ENCODE results near the gene SAMD4B. TPM values are rescaled to one million over a fixed set of nuclear protein-coding genes. Genes with fewer than 3 reads are reported as not detected.
"Not testable (repeated sequence)": the region's sequence is repeated elsewhere in the genome, so short reads cannot be mapped to it uniquely, and the experiment has no call there.

The SAMD4B gene
- polyA plus RNA-seq, 1 donor: 112 TPM

DNA sequence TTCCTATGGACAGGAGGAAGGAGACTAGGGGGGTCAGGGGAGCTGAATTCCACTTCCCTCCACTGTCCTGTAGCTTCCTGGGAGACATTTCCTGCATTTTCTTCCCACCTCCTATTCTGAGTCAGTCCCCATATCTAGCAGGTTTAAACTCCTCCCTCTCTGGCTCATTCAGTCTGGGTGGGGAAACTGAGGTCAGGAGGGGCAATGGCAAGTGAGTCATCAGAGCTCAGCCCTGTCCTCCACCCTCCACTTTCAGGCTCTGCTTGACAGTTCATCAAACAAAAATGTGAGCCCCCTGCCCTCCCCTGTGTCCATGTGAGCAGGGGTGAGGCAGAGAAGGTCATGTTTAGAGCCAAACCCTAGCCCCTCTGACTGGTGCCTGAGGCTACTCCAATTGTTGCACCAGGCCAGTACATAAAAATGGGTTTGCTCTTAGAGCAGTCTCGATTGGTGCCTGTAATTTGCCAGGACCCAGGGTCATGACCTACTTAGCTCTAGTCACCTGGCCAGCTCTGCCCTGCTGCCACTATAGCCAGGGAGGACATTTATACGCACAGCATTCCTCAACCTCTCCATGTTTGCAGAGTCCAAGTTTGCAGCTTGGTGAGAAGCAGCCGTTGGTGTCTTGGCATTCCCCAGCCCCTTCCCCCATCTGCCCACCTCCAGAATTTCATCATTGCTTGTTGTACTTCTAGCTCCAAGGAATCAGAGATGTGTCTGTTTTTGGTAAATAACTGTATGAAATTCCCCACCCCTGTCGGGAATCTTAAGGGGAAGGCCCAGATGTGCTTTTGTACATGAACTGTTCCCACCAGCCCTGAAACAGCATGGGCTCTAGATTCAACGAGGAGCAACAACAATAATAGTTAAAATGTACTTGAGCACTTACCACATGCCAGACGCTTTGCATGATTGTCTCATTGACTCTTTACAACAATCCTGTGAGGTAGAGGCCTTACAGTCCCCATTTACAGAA, 20.7 kb downstream of the SAMD4B start:
- DNase-seq: no peak

DNA sequence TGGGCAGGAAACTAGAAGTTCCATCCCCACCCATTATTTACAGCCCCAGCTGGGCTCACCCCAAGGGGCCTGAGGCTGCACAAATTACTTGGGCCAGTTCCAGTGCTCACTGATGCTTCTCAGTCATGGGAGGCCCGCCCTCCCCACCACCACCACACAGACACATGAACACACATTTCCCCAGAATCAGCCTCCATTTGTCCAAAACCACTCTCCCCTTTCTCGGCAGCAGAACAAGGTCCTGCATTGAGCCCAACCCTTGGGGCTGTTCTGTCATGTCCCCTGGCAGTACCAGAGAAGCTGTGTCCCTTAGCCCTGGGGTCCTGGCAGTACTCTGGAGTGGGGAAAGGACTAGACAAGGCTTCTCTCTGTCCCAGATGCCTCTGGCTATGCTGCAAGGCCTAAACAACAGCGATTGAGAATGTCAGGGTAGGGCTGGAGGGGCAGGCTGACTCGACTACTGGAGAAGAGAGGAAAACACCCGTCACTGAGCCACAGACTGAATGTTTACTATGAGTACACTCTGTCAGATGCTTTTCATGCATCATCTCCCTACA, 21.8 kb downstream of the SAMD4B start:
- DNase-seq: no peak

GRCh38 chr19:39365531-39365930, 23.3 kb downstream of the SAMD4B start:
- DNase-seq: no peak

DNA sequence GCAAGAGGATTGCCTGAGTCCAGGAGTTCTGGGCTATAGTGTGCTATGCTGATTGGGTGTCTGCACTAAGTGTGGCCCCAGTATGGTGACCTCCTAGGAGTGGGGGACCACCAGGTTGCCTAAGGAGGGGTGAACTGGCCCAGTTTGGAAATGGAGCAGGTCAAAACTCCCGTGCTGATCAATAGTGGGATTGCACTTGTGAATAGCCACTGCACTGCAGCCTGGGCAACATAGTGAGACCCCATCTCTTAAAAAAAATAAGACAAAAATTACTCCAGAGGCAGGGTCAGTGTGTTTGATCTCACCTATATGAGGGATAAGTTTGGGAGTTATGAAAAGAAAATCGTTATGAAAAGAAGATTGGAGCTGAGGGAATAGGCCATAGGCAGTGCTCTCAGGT, 27.0 kb downstream of the SAMD4B start:
- no peak for DNase-seq

DNA sequence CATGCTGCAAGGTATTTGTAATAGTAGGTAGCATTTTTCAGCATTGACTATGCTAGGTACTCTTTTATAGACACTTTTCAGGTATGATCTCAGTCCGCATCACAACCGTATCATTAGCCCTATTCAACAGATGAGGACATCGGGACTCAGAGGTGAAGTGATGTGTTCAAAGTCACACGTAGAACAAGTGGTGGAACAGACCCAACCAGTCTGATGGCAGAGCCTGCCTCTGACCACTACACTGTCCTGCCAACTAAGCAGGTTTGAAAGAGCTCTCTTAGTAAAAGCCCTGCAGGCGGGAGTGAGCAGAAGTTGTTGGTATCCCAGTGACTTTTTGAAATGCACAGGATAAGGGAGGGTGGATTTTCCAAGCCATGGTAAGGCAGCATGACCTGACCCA, 28.5 kb downstream of the SAMD4B start:
- no peak for DNase-seq

- peak; percentile 53 for DNase-seq
Observed at GRCh38 chr19:39372047-39372802, 30.0 kb downstream of the SAMD4B start.

DNA sequence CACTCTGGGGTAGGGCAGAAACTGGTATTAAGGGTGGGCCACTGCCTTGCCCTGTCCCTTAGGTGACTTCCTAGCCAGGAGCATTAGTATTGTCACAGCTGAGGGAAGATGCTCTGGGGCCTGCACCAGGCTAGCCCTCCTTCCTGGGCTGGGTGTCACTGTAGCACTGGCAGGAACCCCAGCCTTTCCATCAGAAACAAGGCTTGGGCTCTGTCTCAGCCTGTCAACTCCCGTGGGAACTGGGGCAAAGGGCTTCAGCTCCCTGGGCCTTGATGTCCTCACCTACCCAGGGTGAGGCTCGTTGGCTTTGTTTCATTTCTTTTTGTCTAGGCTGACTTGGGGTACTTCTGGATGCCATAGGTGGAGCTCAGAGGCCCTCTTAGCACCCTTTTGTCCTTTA, 30.7 kb downstream of the SAMD4B start:
- DNase-seq: no peak

GRCh38 chr19:39375929-39376328, 33.7 kb downstream of the SAMD4B start:
- no peak for DNase-seq

DNA sequence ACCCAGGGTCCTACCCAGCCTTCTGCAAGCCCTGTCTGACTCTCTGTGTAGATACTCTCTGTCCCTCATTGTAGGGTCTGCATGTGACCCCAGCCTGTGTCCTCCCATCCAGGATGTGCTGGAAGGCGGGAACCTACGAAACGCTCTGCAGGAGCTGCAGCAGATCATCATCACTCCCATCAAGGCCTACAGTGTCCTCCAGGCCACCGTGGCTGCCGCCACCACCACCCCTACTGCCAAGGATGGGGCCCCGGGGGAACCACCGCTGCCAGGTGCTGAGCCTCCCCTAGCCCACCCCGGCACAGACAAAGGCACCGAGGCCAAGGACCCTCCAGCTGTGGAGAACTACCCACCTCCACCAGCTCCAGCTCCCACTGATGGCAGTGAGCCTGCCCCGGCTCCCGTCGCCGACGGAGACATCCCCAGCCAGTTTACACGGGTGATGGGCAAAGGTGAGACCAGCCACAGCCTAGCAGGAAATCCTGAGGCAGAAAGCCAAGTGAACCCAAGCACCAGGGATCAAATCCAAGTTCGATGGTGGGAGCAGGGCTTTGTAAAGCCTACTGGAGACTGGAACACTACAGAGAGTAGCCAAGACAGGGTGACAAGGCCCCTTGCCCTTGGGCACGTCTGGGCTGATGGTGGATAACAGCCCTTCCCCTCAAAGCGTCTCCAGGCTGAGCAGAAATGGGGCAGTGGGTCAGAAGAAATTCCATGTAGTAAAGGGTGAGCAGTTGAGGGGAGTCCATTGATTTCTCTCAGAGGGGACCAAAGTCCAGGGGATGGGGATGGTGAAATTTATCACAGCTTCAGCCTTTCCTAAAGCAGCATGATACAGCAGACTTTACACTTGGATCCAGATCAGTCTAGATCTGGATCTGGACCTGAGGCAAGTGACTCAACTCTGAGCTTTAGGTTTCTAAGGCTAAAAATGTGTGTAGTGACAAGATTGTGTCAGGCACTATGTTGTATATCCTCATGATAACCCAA, 35.4 kb downstream of the SAMD4B start:
- no peak for DNase-seq

GRCh38 chr19:39379366-39379765, 37.1 kb downstream of the SAMD4B start:
- not testable (repeated sequence) for DNase-seq

GRCh38 chr19:39379865-39380396, 37.7 kb downstream of the SAMD4B start:
- DNase-seq: no peak

DNA sequence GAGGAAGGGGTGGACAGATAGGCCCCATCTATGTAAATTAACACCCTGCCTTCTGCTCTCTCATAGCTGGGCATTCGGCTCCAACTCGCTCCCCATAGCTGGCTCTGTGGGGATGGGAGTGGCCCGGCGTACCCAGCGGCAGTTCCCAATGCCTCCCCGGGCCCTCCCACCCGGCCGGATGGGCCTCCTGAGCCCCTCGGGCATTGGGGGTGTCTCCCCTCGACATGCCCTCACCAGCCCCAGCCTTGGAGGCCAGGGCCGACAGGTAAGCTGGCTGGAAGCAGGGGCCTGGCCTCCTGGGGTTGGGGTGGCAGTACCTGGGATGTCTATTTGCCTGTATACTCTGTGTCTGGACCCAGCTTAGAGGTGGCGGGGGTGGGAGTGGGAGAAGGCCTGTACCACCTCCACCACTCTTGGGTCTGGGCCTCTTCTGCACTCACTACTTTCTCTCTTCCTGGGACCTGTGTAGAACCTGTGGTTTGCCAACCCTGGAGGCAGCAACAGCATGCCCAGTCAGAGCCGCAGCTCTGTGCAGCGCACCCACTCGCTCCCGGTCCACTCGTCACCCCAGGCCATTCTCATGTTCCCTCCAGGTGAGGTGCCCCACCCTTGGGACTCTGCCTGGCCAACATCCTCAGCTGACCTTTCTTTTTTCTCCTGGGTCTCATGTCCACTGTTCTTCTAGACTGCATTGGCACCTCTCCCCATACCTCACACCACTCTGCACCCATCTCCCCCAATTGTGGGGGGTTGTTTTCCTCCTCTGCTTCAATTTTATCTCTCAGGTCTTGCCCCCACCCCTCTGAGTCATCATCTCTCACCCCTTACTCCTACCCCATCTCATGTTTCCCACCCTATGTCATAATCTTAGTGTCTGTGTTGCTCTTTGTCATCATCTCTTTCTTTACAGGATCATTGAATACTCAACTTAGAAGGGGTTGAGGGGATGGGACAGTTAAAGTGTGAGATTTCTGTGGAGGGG, 38.6 kb downstream of the SAMD4B start:
- no peak for DNase-seq

GRCh38 chr19:39381910-39382611, 39.8 kb downstream of the SAMD4B start:
- DNase-seq: no peak

DNA sequence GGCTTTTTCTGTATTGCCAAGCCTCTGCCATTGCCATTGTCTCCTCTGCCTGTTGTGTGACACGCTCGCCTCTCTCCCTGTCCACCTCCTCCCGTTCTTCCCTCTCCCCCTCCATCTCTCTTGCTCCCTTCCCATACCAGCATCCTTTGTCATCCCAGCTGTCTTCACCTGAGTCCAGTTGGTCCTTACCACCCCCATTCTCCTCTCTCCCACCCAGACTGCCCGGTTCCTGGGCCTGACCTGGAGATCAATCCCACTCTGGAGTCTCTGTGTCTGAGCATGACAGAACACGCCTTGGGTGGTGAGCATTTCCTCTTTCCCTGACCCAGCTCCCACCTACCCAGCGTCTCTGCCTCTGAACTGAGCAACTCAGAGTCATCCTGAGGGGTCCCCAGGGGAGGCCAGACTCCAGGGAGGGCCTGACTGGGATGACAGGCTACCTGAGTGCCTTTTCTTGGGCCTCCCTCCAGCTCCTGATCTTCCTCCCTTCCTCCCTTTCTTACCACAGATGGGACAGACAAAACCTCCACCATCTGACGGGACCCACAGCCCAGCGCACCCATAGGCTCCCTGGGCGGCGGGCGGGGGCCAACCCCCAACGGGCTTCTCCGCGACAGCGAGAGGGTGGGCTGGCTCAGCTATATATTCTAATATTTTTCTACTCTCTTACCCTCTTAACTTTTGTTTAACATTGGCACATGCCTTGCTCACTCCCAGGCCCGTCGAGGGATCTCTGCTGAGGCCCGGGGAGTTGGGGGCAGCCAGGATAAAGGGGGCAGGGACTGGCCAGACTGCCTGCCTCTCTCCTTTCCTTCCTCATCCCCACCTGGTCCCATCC, 41.0 kb downstream of the SAMD4B start:
- no peak for DNase-seq

GRCh38 chr19:39384839-39385568, 42.8 kb downstream of the SAMD4B start:
- no peak for DNase-seq

- no peak for DNase-seq
Observed at GRCh38 chr19:39385629-39386411, 43.6 kb downstream of the SAMD4B start.

DNA sequence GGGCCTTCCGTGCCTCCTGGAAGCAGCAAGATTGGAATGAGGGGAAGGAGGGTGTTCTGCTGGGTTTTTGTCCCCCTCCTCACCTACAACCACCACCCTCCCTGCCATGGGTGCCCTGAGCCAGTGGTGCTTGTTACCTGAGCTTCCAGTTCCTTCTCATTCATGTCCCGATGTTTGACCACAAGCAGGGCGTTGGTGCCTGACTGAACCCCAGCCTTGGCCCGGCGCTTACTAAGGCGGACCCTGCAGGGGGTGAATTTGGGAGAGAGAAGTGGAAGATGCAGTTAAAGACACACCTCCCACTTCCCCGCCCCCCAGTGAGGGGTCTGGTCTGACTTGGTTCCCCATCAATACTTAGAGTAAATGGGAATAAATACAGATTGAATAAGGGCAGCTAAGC, 44.3 kb downstream of the SAMD4B start:
- DNase-seq: no peak

Measured in left kidney (tissue), 2 donors.